Endodermal cell (in vitro differentiated cells): ENCODE measurements around the gene SPATA7. TPM values are rescaled to one million over a fixed set of nuclear protein-coding genes. Genes with fewer than 3 reads are reported as not detected.

Experiments used
- DNase-seq: peaks from one replicate; pipeline ENCODE4 v3.0.0-alpha.2; 2017
- H3K27ac ChIP-seq: 2 replicates; pipeline ENCODE4 v1.5.1; 2013; ENCODE audit warnings: mild to moderate bottlenecking, low read depth, low read length, moderate library complexity
- H3K27me3 ChIP-seq: 2 replicates; pipeline ENCODE4 v1.6.1; 2013; ENCODE audit warnings: mild to moderate bottlenecking, low read length, moderate library complexity; ENCODE audit not compliant: insufficient read depth, control insufficient read depth, poor library complexity, severe bottlenecking
- H3K36me3 ChIP-seq: 2 replicates; pipeline ENCODE4 v1.7.0; 2013; ENCODE audit warnings: mild to moderate bottlenecking, low read length, moderate library complexity; ENCODE audit not compliant: control insufficient read depth, insufficient read depth
- H3K4me1 ChIP-seq: one replicate; pipeline ENCODE4 v1.7.0; 2013; ENCODE audit warnings: low read length; ENCODE audit not compliant: control insufficient read depth, insufficient read depth
- H3K4me3 ChIP-seq: 2 replicates; pipeline ENCODE4 v1.5.1; 2013; ENCODE audit warnings: mild to moderate bottlenecking, low read length, moderate library complexity
- H3K9ac ChIP-seq: 2 replicates; pipeline ENCODE4 v1.6.1; 2013; ENCODE audit warnings: mild to moderate bottlenecking, low read length, moderate library complexity; ENCODE audit not compliant: poor library complexity, severe bottlenecking; ENCODE audit errors: extremely low read depth
- H3K9me3 ChIP-seq: 2 replicates; pipeline ENCODE4 v1.6.1; 2013; ENCODE audit warnings: mild to moderate bottlenecking, low read length, moderate library complexity; ENCODE audit not compliant: control insufficient read depth
- H3K27ac Mint-ChIP-seq: 2 replicates; pipeline ENCODE4 v1.8.0; 2020; ENCODE audit warnings: mixed read lengths
- H3K27me3 Mint-ChIP-seq: 2 replicates; pipeline ENCODE4 v1.8.0; 2021; ENCODE audit warnings: mild to moderate bottlenecking, mixed read lengths; ENCODE audit not compliant: insufficient read depth
- H3K36me3 Mint-ChIP-seq: 2 replicates; pipeline ENCODE4 v1.8.0; 2020; ENCODE audit warnings: low read depth, mixed read lengths
- H3K4me1 Mint-ChIP-seq: 2 replicates; pipeline ENCODE4 v1.8.0; 2020; ENCODE audit warnings: mixed read lengths
- H3K4me3 Mint-ChIP-seq: 2 replicates; pipeline ENCODE4 v1.8.0; 2020; ENCODE audit warnings: mild to moderate bottlenecking, moderate library complexity, mixed read lengths
- H3K9me3 Mint-ChIP-seq: 2 replicates; pipeline ENCODE4 v1.8.0; 2020; ENCODE audit warnings: mild to moderate bottlenecking, mixed read lengths
- CTCF ChIP-seq: fragments of 200-600 bp; sonication (generic); conservative IDR thresholded peaks from 2 replicates; pipeline ENCODE4 v1.5.0; 2021; ENCODE audit warnings: antibody characterized with exemption, mild to moderate bottlenecking
- WGBS, 2 experiments: methylation state at CpG; one replicate each; pipeline versions ENCODE4 v1.1.5 to v1.1.7; 2013; ENCODE audit warnings: missing lambda C conversion rate in 2 of 2, mixed read lengths in 1 of 2; ENCODE audit not compliant: insufficient coverage in 1 of 2, insufficient read length in 1 of 2; 5-methylcytosine and 5-hydroxymethylcytosine counted together
- total RNA-seq, 2 donors: library from RNA; stranded (reverse); fragmentation: NEBNext Ultra II Directional in 1 of 2; extraction: Animal tissue kit (Norgen Biotek cat#: 25700) in 1 of 2; gene quantifications; 2 replicates in 1 of 2; 3 replicates in 1 of 2; pipeline ENCODE4 v1.2.1, GENCODE V29; 2021

The SPATA7 gene
- total RNA-seq, 2 donors from 2014 or later: 20.6 to 47.0 TPM

- no peaks in the 10 kb centered on the region for H3K27me3 Mint-ChIP-seq
- no peak for DNase-seq
- no peaks in the 10 kb centered on the region for H3K4me1 ChIP-seq
- H3K9me3 Mint-ChIP-seq: peaks cover 6% of the 10 kb centered on the region
- H3K4me1 Mint-ChIP-seq: no peaks in the 10 kb centered on the region
- H3K9me3 ChIP-seq: peaks cover 5% of the 10 kb centered on the region
- H3K36me3 Mint-ChIP-seq: peaks cover 22% of the 10 kb centered on the region
- no peak overlapping the region for H3K4me3 ChIP-seq
- no peak for TF ChIP-seq CTCF
- H3K9ac ChIP-seq: no peak overlapping the region
- no peak overlapping the region for H3K27ac ChIP-seq
- no peak overlapping the region for H3K27ac Mint-ChIP-seq
- peaks cover 18% of the 10 kb centered on the region for H3K36me3 ChIP-seq
- no peak overlapping the region for H3K4me3 Mint-ChIP-seq
- no peaks in the 10 kb centered on the region for H3K27me3 ChIP-seq
- WGBS, 2 experiments: 81% methylated on average over 3 of the region's 3 CpGs; no CpG with 5 or more reads in 1 of the 2 experiments
These were observed 37.6 kb downstream of the SPATA7 start for GRCh38 chr14:88422919-88423650.

- Histone ChIP-seq H3K9me3 (no peaks in the 10 kb centered on the region), H3K9ac (no peak overlapping the region), H3K4me1 (no peaks in the 10 kb centered on the region), H3K27me3 (no peaks in the 10 kb centered on the region), H3K4me3 (no peak overlapping the region), H3K27ac (no peak overlapping the region), H3K36me3 (peaks cover 17% of the 10 kb centered on the region)
- Mint-ChIP-seq H3K4me1 (no peaks in the 10 kb centered on the region), H3K4me3 (no peak overlapping the region), H3K27me3 (no peaks in the 10 kb centered on the region), H3K27ac (no peak overlapping the region), H3K36me3 (peaks cover 13% of the 10 kb centered on the region), H3K9me3 (no peaks in the 10 kb centered on the region)
- TF ChIP-seq CTCF: no peak
- no peak for DNase-seq
These were observed 39.1 kb downstream of the SPATA7 start for GRCh38 chr14:88424573-88424972.

DNA sequence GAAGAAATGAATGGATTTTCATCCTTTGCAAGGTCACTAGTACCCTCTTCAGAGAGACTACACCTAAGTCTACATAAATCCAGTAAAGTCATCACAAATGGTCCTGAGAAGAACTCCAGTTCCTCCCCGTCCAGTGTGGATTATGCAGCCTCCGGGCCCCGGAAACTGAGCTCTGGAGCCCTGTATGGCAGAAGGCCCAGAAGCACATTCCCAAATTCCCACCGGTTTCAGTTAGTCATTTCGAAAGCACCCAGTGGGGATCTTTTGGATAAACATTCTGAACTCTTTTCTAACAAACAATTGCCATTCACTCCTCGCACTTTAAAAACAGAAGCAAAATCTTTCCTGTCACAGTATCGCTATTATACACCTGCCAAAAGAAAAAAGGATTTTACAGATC, 40.8 kb downstream of the SPATA7 start:
- Histone ChIP-seq H3K9me3 (no peaks in the 10 kb centered on the region), H3K27ac (no peak overlapping the region), H3K36me3 (peaks cover 28% of the 10 kb centered on the region), H3K4me1 (no peaks in the 10 kb centered on the region), H3K9ac (no peak overlapping the region), H3K4me3 (no peak overlapping the region), H3K27me3 (no peaks in the 10 kb centered on the region)
- TF ChIP-seq CTCF: no peak
- Mint-ChIP-seq H3K4me3 (no peak overlapping the region), H3K27me3 (no peaks in the 10 kb centered on the region), H3K27ac (no peak overlapping the region), H3K36me3 (peaks cover 9% of the 10 kb centered on the region), H3K9me3 (no peaks in the 10 kb centered on the region), H3K4me1 (no peaks in the 10 kb centered on the region)
- WGBS, 2 experiments: 88 to 90% methylated on average over 3 to 7 of the region's 7 CpGs
- no peak for DNase-seq
